Pancreas (tissue), 10 donors: Measurements from ENCODE around the gene GRID1. TPM values are rescaled to one million over a fixed set of nuclear protein-coding genes. Genes with fewer than 3 reads are reported as not detected.

ENCODE experiments used
- ATAC-seq, 4 donors: fragments of 200-7000 bp; cut with Tn5 transposase; one replicate each; pipeline versions ENCODE4 v1.8.0 to v1.9.1; 2020; ENCODE audit warnings: mild to moderate bottlenecking in 4 of 4, moderate library complexity in 4 of 4
- DNase-seq, 6 donors: peaks; one replicate each; pipeline ENCODE4 v3.0.0-alpha.2; 2020
- FAIRE-seq: peaks from 2 replicates; lab custom pipeline; 2012; peaks lifted over from hg19 to GRCh38; lab: Jason Lieb, UNC
- H3K27ac ChIP-seq, 4 donors: fragments of 200-600 bp; sonication (generic); 1 replicate in 3 of 4; 2 replicates in 1 of 4; pipeline versions ENCODE4 v1.5.0 to v1.8.0; 2020
- H3K27me3 ChIP-seq, 4 donors: fragments of 200-600 bp; one replicate each; pipeline ENCODE4 v1.8.0; 2021
- H3K36me3 ChIP-seq, 3 donors: fragments of 200-600 bp; sonication (generic) in 1 of 3; one replicate each; pipeline versions ENCODE4 v1.5.0 to v1.8.0; 2020 to 2021
- H3K4me1 ChIP-seq, 3 donors: fragments of 200-600 bp; one replicate each; pipeline ENCODE4 v1.8.0; 2021
- H3K4me3 ChIP-seq, 4 donors: fragments of 200-600 bp; sonication (generic) in 2 of 4; one replicate each; pipeline versions ENCODE4 v1.5.0 to v1.8.0; 2020 to 2021
- H3K9me3 ChIP-seq, 4 donors: fragments of 200-600 bp; one replicate each; pipeline ENCODE4 v1.8.0; 2021
- WGBS, 2 donors: extraction: QIAGEN DNeasy Blood & Tissue Kit; methylation state at CpG; one replicate each; pipeline ENCODE4 v1.1.7; 2013; 5-methylcytosine and 5-hydroxymethylcytosine counted together
- intact Hi-C, 3 donors: fragments of 100-400 bp; cut with DNase I; formaldehyde crosslinking; loops; one replicate each; pipeline versions ENCODE4 v1.11.1 to v1.14.2; 2022
- polyA plus RNA-seq, 2 donors: library from polyadenylated mRNA; stranded (reverse); fragments of 200-250 nt; gene quantifications; one replicate each; pipeline ENCODE4 v1.2.3, GENCODE V29; 2013
- total RNA-seq, 6 donors: library from RNA; stranded (reverse); fragmentation: NEBNext Ultra II Directional in 4 of 6; extraction: Animal tissue kit (Norgen Biotek cat#: 25700) in 4 of 6; gene quantifications; one replicate each; pipeline versions ENCODE4 v1.2.1 to v1.2.4, GENCODE V29; 2021 to 2023
- TF ChIP-seq, protein P1 (sequence below), 4 donors: fragments of 200-600 bp; sonication (generic) in 3 of 4; IDR thresholded peaks; one replicate each; pipeline versions ENCODE4 v1.5.0 to v1.8.0; 2021; ENCODE audit warnings: antibody characterized with exemption in 4 of 4
- donor health status: healthy with polysubstance abuse.
- donor health status: DM: no; HTN: no; CAD: no; lungs with moderate emphysema.
- donor health status: DM: no; HTN: no; CAD: no.
- donor health status: control.
- donor health status: control.
- donor health status: Bipolar disorder and iron deficiency.
- donor health status: DM: yes; HTN: yes; CAD: no.
- donor health status: DM: no; HTN: no; CAD: no.
- donor health status: DM: no; HTN: no; CAD: no.
- donor health status: DM: yes; HTN: yes; CAD: no.

The GRID1 gene
- total and polyA plus RNA-seq, 8 donors, result 0.05 to 1.5 (median 0.91) TPM

DNA sequence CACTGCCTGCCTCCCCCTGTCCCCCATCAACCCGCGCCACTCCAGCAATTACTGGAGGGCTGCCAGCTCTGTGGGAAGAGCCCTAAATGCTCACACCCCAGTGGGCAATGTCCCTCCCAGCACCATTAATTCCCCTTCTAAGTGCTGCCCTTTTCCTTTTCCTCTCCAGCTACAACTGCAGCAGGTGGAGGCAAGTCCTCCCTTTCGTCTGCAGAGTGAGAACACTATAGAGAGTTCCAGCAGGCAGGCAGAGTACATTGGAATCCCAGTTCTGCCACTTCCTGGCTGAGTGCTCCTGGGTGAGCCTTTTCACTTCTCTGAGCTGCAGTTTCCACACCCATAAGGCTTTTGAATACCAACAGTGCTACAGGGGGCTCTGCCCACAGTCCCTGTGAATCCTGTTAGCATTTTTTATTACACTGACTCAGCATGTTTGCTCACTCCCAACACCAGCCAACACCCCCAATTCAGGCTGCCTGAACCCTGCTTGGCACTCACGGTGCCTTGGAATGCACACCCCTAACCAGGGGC, 447.0 kb downstream of the GRID1 start:
- Histone ChIP-seq H3K36me3 (no peaks in the 10 kb centered on the region), H3K4me3 (no peak overlapping the region), H3K4me1 (no peaks in the 10 kb centered on the region), H3K27ac (no peak overlapping the region), H3K27me3 (no peaks in the 10 kb centered on the region), H3K9me3 (no peaks in the 10 kb centered on the region)
- ATAC-seq (no peak), DNase-seq (no peak), FAIRE-seq (no peak)
- 40 to 42% methylated on average over 4 of the region's 4 CpGs for WGBS, 2 donors
- intact Hi-C loops, result no loop called here
- TF ChIP-seq, protein P1, sequence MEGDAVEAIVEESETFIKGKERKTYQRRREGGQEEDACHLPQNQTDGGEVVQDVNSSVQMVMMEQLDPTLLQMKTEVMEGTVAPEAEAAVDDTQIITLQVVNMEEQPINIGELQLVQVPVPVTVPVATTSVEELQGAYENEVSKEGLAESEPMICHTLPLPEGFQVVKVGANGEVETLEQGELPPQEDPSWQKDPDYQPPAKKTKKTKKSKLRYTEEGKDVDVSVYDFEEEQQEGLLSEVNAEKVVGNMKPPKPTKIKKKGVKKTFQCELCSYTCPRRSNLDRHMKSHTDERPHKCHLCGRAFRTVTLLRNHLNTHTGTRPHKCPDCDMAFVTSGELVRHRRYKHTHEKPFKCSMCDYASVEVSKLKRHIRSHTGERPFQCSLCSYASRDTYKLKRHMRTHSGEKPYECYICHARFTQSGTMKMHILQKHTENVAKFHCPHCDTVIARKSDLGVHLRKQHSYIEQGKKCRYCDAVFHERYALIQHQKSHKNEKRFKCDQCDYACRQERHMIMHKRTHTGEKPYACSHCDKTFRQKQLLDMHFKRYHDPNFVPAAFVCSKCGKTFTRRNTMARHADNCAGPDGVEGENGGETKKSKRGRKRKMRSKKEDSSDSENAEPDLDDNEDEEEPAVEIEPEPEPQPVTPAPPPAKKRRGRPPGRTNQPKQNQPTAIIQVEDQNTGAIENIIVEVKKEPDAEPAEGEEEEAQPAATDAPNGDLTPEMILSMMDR (IDR thresholded peaks at IDR 0.05), result no peak

DNA sequence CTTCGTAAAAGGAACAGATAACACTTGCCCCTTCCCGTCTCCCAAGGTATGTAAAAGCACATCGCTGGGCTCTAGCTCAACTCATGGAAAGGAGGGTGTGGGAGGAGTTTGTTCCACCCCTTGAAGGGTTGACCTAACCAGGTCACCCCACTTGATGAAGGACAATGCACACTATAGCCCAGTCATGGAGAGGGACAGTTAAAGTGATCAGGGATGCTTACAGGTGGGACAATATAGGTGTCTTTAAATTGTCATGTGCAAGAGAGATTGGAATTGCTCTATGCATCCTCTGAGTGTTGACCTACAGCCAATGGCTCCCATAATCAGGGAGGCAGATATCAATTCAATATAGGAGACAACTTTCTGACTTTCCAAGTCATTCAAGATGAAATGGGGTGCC, 448.2 kb downstream of the GRID1 start:
- FAIRE-seq (no peak), DNase-seq (no peak), ATAC-seq (no peak)
- no peaks in the 10 kb centered on the region for H3K4me1 ChIP-seq
- no peak overlapping the region for H3K4me3 ChIP-seq
- H3K27me3 ChIP-seq, result no peaks in the 10 kb centered on the region
- TF ChIP-seq, protein P1 (IDR thresholded peaks at IDR 0.05), result no peak
- H3K36me3 ChIP-seq, result no peaks in the 10 kb centered on the region
- intact Hi-C loops, result no loop called here
- H3K27ac ChIP-seq, result no peak overlapping the region
- 77% methylated on average over 3 of the region's 3 CpGs for WGBS, 2 donors
- no peaks in the 10 kb centered on the region for H3K9me3 ChIP-seq

GRCh38 chr10:85917601-85918000, 449.0 kb downstream of the GRID1 start:
- H3K4me1 ChIP-seq, result no peaks in the 10 kb centered on the region
- intact Hi-C loops, result no loop called here
- no peak overlapping the region for H3K27ac ChIP-seq
- H3K4me3 ChIP-seq, result no peak overlapping the region
- TF ChIP-seq, protein P1 (IDR thresholded peaks at IDR 0.05), result no peak
- H3K36me3 ChIP-seq, result no peaks in the 10 kb centered on the region
- WGBS, 2 donors, result 58 to 73% methylated on average over 4 of the region's 4 CpGs
- H3K9me3 ChIP-seq, result no peaks in the 10 kb centered on the region
- ATAC-seq, result no peak
- DNase-seq, result no peak
- no peak for FAIRE-seq
- H3K27me3 ChIP-seq, result no peaks in the 10 kb centered on the region

- DNase-seq (peak in 2 of 6 donors; percentile 16 to 66), ATAC-seq (no peak), FAIRE-seq (no peak)
- TF ChIP-seq, protein P1 (IDR thresholded peaks at IDR 0.05), result no peak
- Histone ChIP-seq H3K27me3 (no peaks in the 10 kb centered on the region), H3K27ac (no peak overlapping the region), H3K9me3 (no peaks in the 10 kb centered on the region), H3K36me3 (no peaks in the 10 kb centered on the region), H3K4me3 (no peak overlapping the region), H3K4me1 (no peaks in the 10 kb centered on the region)
- 36 to 42% methylated on average over 2 of the region's 2 CpGs for WGBS, 2 donors
- intact Hi-C loops, result no loop called here
Observed at GRCh38 chr10:85916994-85917573, 449.5 kb downstream of the GRID1 start.

- Histone ChIP-seq H3K9me3 (no peaks in the 10 kb centered on the region), H3K4me1 (no peaks in the 10 kb centered on the region), H3K27me3 (no peaks in the 10 kb centered on the region), H3K4me3 (no peak overlapping the region), H3K36me3 (no peaks in the 10 kb centered on the region), H3K27ac (no peak overlapping the region)
- WGBS, 2 donors, result 72 to 73% methylated on average over 5 of the region's 5 CpGs
- TF ChIP-seq, protein P1 (IDR thresholded peaks at IDR 0.05), result no peak
- ATAC-seq, result no peak
- intact Hi-C loops, result no loop called here
- no peak for FAIRE-seq
- DNase-seq, result no peak
Observed at GRCh38 chr10:85916286-85916685, 450.3 kb downstream of the GRID1 start.
